ENCODE data around the gene PLK5. TPM values are rescaled to one million over a fixed set of nuclear protein-coding genes. Genes with fewer than 3 reads are reported as not detected.

The PLK5 gene
- total and polyA plus RNA-seq, 3 experiments from 2014 or later, result not detected

DNA sequence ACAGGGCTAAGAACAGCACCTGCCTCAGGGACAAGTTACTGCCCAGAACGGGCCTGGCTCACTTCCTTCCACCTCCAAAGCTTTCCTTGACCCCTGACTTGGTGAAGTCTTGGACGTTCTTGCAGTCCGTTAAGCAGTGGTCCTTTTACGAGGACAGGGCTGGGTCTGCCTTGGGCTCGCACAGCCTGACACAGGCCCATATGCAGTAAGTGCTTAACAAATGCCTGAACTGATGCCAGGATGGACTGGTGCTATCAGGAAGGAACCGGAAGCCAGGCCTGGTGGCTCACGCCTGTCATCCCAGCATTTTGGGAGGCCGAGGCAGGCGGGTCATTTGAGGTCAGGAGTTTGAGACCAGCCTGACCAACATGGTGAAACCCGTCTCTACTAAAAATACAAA is 1.8 kb upstream of the PLK5 start:
- Mint-ChIP-seq H3K27ac (no peak overlapping the region), H3K4me3 (no peak overlapping the region), H3K9me3 (peaks cover 0 to 4% (median 0%) of the 10 kb centered on the region in 5 donors), H3K4me1 (peaks cover 6 to 9% (median 6%) of the 10 kb centered on the region in 3 donors), H3K27me3 (peaks cover 28 to 32% of the 10 kb centered on the region in 2 donors), H3K36me3 (no peaks in the 10 kb centered on the region)
- DNase-seq, result no peak
- Histone ChIP-seq H3K27ac (ENCODE audit: low read depth, low read length) (no peak overlapping the region), H3K27me3 (ENCODE audit: insufficient read depth, low read length, poor library complexity, severe bottlenecking) (peaks cover 8% of the 10 kb centered on the region), H3K9me3 (ENCODE audit: low read length) (no peaks in the 10 kb centered on the region), H3K4me3 (ENCODE audit: low read length) (no peak overlapping the region), H3K4me1 (ENCODE audit: insufficient read depth, low read length) (no peaks in the 10 kb centered on the region), H3K36me3 (ENCODE audit: insufficient read depth, low read length) (no peaks in the 10 kb centered on the region)
- ChIA-PET POLR2A (no interaction called here), CTCF (no interaction called here)

DNA sequence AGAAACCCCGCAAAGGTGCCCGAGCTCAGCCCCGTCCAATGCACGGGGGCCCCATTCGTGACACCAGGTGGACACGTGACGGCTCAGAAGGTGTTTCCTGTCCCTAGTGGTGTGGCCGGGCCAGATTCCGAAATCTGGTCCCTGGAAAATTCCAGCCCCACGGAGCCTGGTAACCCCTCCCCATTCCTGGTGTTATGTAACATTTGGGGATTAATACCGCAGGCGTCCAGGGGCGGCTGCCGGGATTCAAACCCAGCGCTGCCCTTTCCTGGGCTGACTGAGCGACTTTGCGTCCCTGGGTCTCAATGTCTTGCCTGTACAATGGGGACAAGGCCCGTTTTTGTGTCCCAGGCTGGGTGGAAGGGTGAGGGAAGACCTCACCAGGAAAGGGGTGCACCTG is 1.0 kb upstream of the PLK5 start:
- peaks cover 8% of the 10 kb centered on the region for H3K27me3 ChIP-seq (ENCODE audit: insufficient read depth, low read length, poor library complexity, severe bottlenecking)
- peaks cover 0 to 4% (median 0%) of the 10 kb centered on the region in 5 donors for H3K9me3 Mint-ChIP-seq

DNA sequence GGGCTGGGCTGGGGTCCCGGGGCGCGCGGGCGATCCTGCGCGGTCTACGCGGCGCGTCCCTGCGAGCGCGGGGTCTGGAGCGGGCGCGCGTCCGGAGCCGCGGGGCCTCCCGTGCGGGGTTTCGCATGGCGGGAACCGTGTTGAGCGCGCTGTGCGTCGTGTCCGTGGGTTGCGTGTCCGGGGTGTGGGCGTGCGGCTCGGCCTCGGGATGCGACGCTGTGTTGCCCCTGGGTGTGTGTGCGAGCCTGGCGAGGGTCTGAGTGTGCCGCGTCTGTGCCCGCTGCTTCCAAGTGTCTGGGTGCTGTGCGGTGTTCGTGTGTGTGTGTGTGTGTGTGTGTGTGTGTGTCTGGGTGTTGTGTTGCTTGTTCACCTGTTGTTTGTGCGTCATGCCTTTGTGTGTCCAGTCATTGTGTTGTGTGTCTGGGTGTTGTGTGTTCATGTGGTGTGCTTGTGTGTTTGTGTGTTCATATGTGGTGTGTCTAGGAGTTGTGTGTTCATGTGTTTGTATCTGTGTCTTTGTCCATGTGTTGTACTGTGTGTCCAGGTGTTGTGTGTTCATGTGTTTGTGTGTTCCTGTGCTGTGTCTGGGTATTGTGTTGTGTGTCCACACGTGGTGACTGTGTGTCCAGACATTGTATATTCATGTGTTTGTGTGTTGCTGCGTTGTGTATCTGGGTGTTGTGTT is 552 bp downstream of the PLK5 start:
- Histone ChIP-seq H3K27ac (ENCODE audit: low read depth, low read length) (no peak overlapping the region), H3K4me3 (ENCODE audit: low read length) (no peak overlapping the region), H3K36me3 (ENCODE audit: insufficient read depth, low read length) (no peaks in the 10 kb centered on the region), H3K27me3 (ENCODE audit: insufficient read depth, low read length, poor library complexity, severe bottlenecking) (peaks cover 8% of the 10 kb centered on the region), H3K4me1 (ENCODE audit: insufficient read depth, low read length) (no peaks in the 10 kb centered on the region), H3K9me3 (ENCODE audit: low read length) (no peaks in the 10 kb centered on the region)
- ChIA-PET POLR2A (no interaction called here), CTCF (no interaction called here)
- Mint-ChIP-seq H3K4me1 (peaks cover 6 to 9% (median 6%) of the 10 kb centered on the region in 3 donors), H3K36me3 (no peaks in the 10 kb centered on the region), H3K27ac (peak overlapping the region in 1 of 8 donors; percentile 10), H3K9me3 (peaks cover 0 to 4% (median 0%) of the 10 kb centered on the region in 5 donors), H3K27me3 (peaks cover 35 to 39% of the 10 kb centered on the region in 2 donors), H3K4me3 (peak overlapping the region in 5 of 7 donors; percentile 1 to 63 (median 40))
- no peak for DNase-seq

More for the DNA sequence above, 1.0 kb upstream of the PLK5 start:
- Mint-ChIP-seq H3K4me3 (no peak overlapping the region), H3K27ac (no peak overlapping the region), H3K4me1 (peaks cover 6 to 9% (median 6%) of the 10 kb centered on the region in 3 donors), H3K36me3 (no peaks in the 10 kb centered on the region), H3K27me3 (peaks cover 35 to 39% of the 10 kb centered on the region in 2 donors)
- Histone ChIP-seq H3K36me3 (ENCODE audit: insufficient read depth, low read length) (no peaks in the 10 kb centered on the region), H3K4me3 (ENCODE audit: low read length) (no peak overlapping the region), H3K4me1 (ENCODE audit: insufficient read depth, low read length) (no peaks in the 10 kb centered on the region), H3K27ac (ENCODE audit: low read depth, low read length) (no peak overlapping the region), H3K9me3 (ENCODE audit: low read length) (no peaks in the 10 kb centered on the region)
- DNase-seq, result no peak
- ChIA-PET POLR2A (no interaction called here), CTCF (no interaction called here)

DNA sequence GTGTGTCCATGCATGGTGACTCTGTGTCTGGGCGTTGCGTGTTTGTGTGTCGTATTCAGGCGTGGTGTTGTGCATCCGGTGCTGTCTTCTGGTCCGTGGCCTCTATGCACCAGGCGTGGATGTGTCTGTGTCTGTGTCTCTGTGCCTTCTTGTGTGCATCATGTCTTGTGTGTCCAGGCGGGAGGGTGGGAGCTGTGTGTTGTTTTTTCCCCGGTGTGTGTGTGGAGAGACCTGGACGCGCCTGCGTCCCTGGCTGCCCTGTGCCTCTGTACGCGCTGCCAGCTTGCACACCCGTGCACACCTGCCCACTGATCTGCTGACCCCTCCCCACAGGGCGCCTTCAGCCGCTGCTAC is 1.1 kb downstream of the PLK5 start:
- H3K4me1 Mint-ChIP-seq, result peaks cover 6 to 9% (median 6%) of the 10 kb centered on the region in 3 donors
- no peaks in the 10 kb centered on the region for H3K36me3 Mint-ChIP-seq
- no peaks in the 10 kb centered on the region for H3K36me3 ChIP-seq (ENCODE audit: insufficient read depth, low read length)
- CTCF ChIA-PET, result no interaction called here
- no peak overlapping the region for H3K4me3 Mint-ChIP-seq
- H3K4me1 ChIP-seq (ENCODE audit: insufficient read depth, low read length), result no peaks in the 10 kb centered on the region
- H3K27me3 ChIP-seq (ENCODE audit: insufficient read depth, low read length, poor library complexity, severe bottlenecking), result peaks cover 8% of the 10 kb centered on the region
- peak overlapping the region in 1 of 8 donors; percentile 10 for H3K27ac Mint-ChIP-seq
- peaks cover 33 to 41% of the 10 kb centered on the region in 2 donors for H3K27me3 Mint-ChIP-seq
- no peak overlapping the region for H3K27ac ChIP-seq (ENCODE audit: low read depth, low read length)
- H3K9me3 ChIP-seq (ENCODE audit: low read length), result no peaks in the 10 kb centered on the region
- no peak for DNase-seq
- POLR2A ChIA-PET, result no interaction called here
- H3K4me3 ChIP-seq (ENCODE audit: low read length), result no peak overlapping the region
- H3K9me3 Mint-ChIP-seq, result peaks cover 0 to 4% (median 0%) of the 10 kb centered on the region in 5 donors

DNA sequence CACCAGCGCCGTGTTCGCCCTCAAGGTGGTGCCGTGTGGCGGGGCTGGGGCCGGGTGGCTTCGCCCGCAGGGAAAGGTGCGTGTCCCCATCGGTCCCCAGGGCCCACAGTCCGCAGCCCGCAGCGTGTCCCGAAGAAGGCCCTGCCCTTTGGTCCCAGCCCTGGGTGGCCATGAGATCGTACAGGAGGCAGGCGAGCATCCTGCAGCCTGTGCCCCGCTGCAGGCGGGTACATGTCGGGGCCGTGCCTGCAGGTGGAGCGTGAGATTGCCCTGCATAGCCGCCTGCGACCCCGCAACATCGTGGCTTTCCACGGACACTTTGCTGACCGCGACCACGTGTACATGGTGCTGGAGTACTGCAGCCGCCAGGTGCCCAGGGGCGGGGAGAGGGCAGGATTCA is 1.5 kb downstream of the PLK5 start:
- Mint-ChIP-seq H3K9me3 (peaks cover 0 to 4% (median 0%) of the 10 kb centered on the region in 5 donors), H3K27me3 (peaks cover 33 to 44% of the 10 kb centered on the region in 2 donors), H3K36me3 (no peaks in the 10 kb centered on the region), H3K4me3 (no peak overlapping the region), H3K27ac (no peak overlapping the region), H3K4me1 (peaks cover 6 to 9% (median 6%) of the 10 kb centered on the region in 3 donors)
- H3K9me3 ChIP-seq (ENCODE audit: low read length), result no peaks in the 10 kb centered on the region
- H3K36me3 ChIP-seq (ENCODE audit: insufficient read depth, low read length), result no peaks in the 10 kb centered on the region
- H3K4me1 ChIP-seq (ENCODE audit: insufficient read depth, low read length), result no peaks in the 10 kb centered on the region
- POLR2A ChIA-PET, result no interaction called here
- H3K27ac ChIP-seq (ENCODE audit: low read depth, low read length), result no peak overlapping the region
- CTCF ChIA-PET, result no interaction called here
- peaks cover 8% of the 10 kb centered on the region for H3K27me3 ChIP-seq (ENCODE audit: insufficient read depth, low read length, poor library complexity, severe bottlenecking)
- H3K4me3 ChIP-seq (ENCODE audit: low read length), result no peak overlapping the region
- DNase-seq, result no peak

DNA sequence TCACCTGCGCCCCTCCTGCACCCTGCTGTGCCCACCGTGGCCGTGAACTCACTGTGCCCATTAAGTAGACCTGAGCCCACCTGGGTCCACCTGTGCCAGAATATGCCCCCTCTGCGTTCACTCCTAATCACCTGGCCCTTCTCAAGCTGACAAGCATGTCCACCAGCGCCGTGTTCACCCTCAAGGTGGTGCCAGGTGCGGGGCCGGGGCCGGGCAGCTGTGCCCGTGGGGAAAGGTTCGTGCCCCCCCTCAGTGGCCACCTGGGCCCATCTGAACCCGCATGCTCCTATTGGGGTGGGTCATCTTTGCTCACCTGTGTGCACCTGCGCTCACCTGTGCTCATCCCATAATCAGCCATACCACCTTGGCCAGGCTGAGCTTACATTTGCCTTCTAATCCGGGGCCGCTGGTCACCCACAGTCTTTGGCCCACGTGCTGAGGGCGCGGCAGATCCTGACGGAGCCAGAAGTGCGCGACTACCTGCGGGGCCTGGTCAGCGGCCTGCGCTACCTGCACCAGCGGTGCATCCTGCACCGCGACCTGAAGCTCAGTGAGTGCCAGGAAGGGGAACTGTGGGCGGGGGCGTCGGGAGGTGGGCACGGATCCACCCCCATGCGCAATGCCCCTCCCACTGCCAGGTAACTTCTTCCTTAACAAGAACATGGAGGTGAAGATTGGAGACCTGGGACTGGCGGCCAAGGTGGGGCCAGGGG is 2.3 kb downstream of the PLK5 start:
- peaks cover 0 to 4% (median 0%) of the 10 kb centered on the region in 5 donors for H3K9me3 Mint-ChIP-seq
- POLR2A ChIA-PET, result no interaction called here
- CTCF ChIA-PET, result no interaction called here

DNA sequence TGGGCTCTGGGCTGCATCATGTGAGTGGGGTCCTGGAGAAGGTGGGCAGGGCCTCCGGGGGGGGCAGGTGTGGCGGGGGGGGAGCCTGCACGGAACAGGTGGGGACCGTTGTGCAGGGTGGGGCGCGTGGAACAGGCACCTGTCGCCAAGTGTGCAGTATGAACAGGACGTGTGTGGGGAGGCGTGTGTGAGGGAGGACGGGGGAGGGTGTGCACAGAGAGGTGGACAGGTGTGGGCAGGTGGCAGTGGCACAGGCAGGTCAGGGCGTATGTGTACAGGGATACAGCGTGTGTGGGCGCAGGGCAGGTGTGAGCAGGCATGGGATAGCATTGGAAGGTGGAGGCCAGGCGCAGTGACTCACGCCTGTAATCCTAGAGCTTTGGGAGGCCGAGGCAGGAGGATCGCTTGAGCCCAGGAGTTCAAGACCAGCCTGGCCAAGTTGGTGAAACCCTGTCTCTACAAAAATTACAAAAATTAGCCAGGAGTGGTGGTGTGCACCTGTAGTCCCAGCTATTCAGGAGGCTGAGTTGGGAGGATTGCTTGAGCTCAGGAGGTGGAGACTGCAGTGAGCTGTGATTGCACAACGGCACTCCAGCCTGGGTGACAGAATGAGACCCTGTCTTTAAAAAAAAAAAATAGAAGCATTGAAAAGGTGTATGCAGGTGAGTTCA is 3.2 kb downstream of the PLK5 start:
- no peak for DNase-seq
- CTCF ChIA-PET, result no interaction called here
- Histone ChIP-seq H3K4me1 (ENCODE audit: insufficient read depth, low read length) (no peaks in the 10 kb centered on the region), H3K36me3 (ENCODE audit: insufficient read depth, low read length) (no peaks in the 10 kb centered on the region), H3K4me3 (ENCODE audit: low read length) (no peak overlapping the region), H3K27me3 (ENCODE audit: insufficient read depth, low read length, poor library complexity, severe bottlenecking) (peaks cover 8% of the 10 kb centered on the region), H3K9me3 (ENCODE audit: low read length) (no peaks in the 10 kb centered on the region), H3K27ac (ENCODE audit: low read depth, low read length) (no peak overlapping the region)
- Mint-ChIP-seq H3K4me1 (peaks cover 6 to 9% (median 6%) of the 10 kb centered on the region in 3 donors), H3K9me3 (peaks cover 0 to 4% (median 0%) of the 10 kb centered on the region in 5 donors), H3K4me3 (no peak overlapping the region), H3K27me3 (peaks cover 39 to 53% of the 10 kb centered on the region in 2 donors), H3K27ac (peak overlapping the region in 1 of 8 donors; percentile 68), H3K36me3 (no peaks in the 10 kb centered on the region)
- POLR2A ChIA-PET, result no interaction called here

More for the DNA sequence above, 2.3 kb downstream of the PLK5 start:
- H3K27me3 Mint-ChIP-seq, result peaks cover 36 to 44% of the 10 kb centered on the region in 2 donors
- Histone ChIP-seq H3K9me3 (ENCODE audit: low read length) (no peaks in the 10 kb centered on the region), H3K4me3 (ENCODE audit: low read length) (no peak overlapping the region), H3K4me1 (ENCODE audit: insufficient read depth, low read length) (no peaks in the 10 kb centered on the region), H3K36me3 (ENCODE audit: insufficient read depth, low read length) (no peaks in the 10 kb centered on the region), H3K27ac (ENCODE audit: low read depth, low read length) (no peak overlapping the region), H3K27me3 (ENCODE audit: insufficient read depth, low read length, poor library complexity, severe bottlenecking) (peaks cover 8% of the 10 kb centered on the region)
- H3K4me3 Mint-ChIP-seq, result peak overlapping the region in 1 of 7 donors; percentile 37
- H3K27ac Mint-ChIP-seq, result no peak overlapping the region
- H3K4me1 Mint-ChIP-seq, result peaks cover 6 to 9% (median 6%) of the 10 kb centered on the region in 3 donors
- H3K36me3 Mint-ChIP-seq, result no peaks in the 10 kb centered on the region
- no peak for DNase-seq
